ENCODE measurements around the gene ACTR8. TPM values are rescaled to one million over a fixed set of nuclear protein-coding genes. Genes with fewer than 3 reads are reported as not detected.
A peak's percentile ranks its signal among the peaks of the same experiment; 100 is the strongest.

ACTR8 gene
- total RNA-seq, 6 donors from 2014 or later: 16.2 to 29.7 (median 20.4) TPM

DNA sequence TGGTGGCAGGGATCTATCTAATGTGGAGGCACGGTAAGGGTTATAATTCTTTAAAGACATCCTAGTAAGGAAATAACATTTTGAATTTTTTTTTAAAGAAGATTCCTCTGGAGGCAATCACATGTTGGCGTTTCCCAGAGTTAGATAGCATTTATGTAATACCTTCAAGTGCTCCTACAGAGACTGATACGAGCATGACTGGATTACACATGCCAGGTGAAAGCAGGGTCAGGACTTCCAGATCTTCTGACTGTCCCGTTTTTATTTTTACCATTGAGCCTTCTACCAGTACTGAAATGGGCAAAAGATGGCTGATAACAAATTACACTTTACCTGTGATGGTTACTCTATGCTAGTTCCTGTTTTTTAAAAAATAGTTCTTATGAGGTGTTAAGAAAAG lies 21.8 kb downstream of the ACTR8 start:
- Histone ChIP-seq H3K9me3 (no peaks in the 10 kb centered on the region), H3K4me1 (no peaks in the 10 kb centered on the region), H3K27ac (no peak overlapping the region), H3K27me3 (no peaks in the 10 kb centered on the region), H3K36me3 (peaks cover 6 to 49% (median 20%) of the 10 kb centered on the region in 4 donors), H3K4me3 (no peak overlapping the region)
- ATAC-seq (ENCODE audit: low FRiP score in 2 of 2) (no peak), DNase-seq (no peak)
- 69 to 88% methylated on average over 4 of the region's 4 CpGs for WGBS, 2 donors
- no peak for TF ChIP-seq POLR2A (IDR thresholded peaks at IDR 0.05)
- no peak for TF ChIP-seq POLR2AphosphoS5 (IDR thresholded peaks at IDR 0.05)
- TF ChIP-seq, protein P1, sequence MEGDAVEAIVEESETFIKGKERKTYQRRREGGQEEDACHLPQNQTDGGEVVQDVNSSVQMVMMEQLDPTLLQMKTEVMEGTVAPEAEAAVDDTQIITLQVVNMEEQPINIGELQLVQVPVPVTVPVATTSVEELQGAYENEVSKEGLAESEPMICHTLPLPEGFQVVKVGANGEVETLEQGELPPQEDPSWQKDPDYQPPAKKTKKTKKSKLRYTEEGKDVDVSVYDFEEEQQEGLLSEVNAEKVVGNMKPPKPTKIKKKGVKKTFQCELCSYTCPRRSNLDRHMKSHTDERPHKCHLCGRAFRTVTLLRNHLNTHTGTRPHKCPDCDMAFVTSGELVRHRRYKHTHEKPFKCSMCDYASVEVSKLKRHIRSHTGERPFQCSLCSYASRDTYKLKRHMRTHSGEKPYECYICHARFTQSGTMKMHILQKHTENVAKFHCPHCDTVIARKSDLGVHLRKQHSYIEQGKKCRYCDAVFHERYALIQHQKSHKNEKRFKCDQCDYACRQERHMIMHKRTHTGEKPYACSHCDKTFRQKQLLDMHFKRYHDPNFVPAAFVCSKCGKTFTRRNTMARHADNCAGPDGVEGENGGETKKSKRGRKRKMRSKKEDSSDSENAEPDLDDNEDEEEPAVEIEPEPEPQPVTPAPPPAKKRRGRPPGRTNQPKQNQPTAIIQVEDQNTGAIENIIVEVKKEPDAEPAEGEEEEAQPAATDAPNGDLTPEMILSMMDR (IDR thresholded peaks at IDR 0.05): no peak
- no peak for TF ChIP-seq EP300 (IDR thresholded peaks at IDR 0.05)

DNA sequence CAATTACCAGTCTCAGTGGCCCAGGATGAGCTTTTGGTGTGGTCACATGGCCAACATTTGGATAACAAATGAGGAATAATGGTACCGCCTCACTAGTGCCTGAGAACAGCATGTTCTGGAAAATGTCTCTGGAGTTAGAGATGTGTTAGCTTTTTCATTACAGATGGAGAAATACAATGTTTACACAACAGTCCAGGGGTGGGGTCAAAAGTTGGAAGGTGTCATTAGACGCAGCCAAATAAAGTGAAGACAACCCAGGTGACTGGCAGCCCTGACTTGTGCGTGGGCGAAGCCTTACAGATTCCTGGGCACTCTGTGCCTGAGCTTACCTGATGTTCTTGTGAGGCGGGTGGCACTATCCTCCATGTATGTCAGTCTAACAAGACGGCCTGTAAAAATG lies 22.8 kb downstream of the ACTR8 start:
- TF ChIP-seq POLR2AphosphoS5 (IDR thresholded peaks at IDR 0.05) (no peak), EP300 (IDR thresholded peaks at IDR 0.05) (no peak), POLR2A (IDR thresholded peaks at IDR 0.05) (no peak)
- TF ChIP-seq, protein P1 (IDR thresholded peaks at IDR 0.05): no peak
- H3K27ac ChIP-seq: no peak overlapping the region
- WGBS, 2 donors: 91 to 97% methylated on average over 6 of the region's 6 CpGs
- no peaks in the 10 kb centered on the region for H3K9me3 ChIP-seq
- no peaks in the 10 kb centered on the region for H3K27me3 ChIP-seq
- H3K36me3 ChIP-seq: peaks cover 0 to 39% (median 12%) of the 10 kb centered on the region in 4 donors
- H3K4me3 ChIP-seq: no peak overlapping the region
- no peaks in the 10 kb centered on the region for H3K4me1 ChIP-seq
- ATAC-seq (ENCODE audit: low FRiP score in 2 of 2) (no peak), DNase-seq (no peak)

DNA sequence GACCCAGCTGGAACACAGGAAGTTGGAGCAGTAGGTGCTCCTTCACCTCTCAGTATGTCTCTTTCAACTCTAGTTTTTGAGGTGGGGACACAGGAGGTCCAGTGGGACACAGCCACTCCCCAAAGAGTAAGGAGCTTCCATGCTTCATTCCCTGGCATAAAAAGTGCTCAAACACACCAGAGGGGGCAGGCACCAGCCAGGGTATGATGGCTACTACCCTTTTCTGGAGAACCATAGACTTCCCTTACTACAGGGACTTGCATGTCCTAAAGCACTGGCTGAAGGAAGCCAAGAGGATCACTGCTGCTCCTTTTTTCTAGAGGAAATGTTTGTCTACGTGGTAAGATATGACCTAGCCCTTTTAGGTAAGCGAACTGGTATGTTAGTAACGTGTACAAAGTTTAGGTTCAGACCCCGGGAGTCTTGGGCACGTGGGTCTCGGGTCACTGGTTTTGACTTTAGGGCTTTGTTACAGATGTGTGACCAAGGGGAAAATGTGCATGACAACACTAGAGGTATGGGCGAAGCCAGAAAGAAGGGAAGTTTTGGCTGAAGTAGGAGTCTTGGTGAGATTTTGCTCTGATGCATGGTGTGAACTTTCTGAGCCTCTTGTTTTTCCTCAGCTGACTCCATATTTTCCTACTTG lies 23.7 kb downstream of the ACTR8 start:
- Histone ChIP-seq H3K4me3 (no peak overlapping the region), H3K27ac (no peak overlapping the region), H3K27me3 (no peaks in the 10 kb centered on the region), H3K36me3 (peaks cover 0 to 29% (median 9%) of the 10 kb centered on the region in 4 donors), H3K9me3 (no peaks in the 10 kb centered on the region), H3K4me1 (no peaks in the 10 kb centered on the region)
- no peak for ATAC-seq (ENCODE audit: low FRiP score in 2 of 2)
- TF ChIP-seq POLR2AphosphoS5 (IDR thresholded peaks at IDR 0.05) (no peak), EP300 (IDR thresholded peaks at IDR 0.05) (no peak), POLR2A (IDR thresholded peaks at IDR 0.05) (no peak)
- TF ChIP-seq, protein P1 (IDR thresholded peaks at IDR 0.05): no peak
- 91 to 95% methylated on average over 7 of the region's 7 CpGs for WGBS, 2 donors
- DNase-seq: no peak

DNA sequence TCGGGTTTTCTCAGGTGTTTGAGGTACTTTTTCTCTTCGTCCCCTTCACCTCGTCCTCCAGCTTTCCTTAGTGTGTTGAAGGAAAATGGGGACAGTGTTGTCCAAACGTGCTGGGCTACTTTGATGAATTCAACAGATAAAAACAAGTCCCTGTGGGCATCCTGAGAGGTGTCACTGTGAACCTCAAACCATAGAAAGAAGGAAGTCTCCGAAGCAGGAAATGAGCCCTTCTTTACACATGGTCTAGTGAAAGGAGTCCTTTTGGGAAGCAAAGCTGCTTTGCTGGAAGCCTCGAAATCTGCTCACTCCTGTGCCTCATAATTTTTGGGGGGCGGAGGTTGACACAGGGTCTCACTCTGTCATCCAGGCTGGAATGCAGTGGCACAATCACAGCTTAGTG lies 25.0 kb downstream of the ACTR8 start:
- H3K4me3 ChIP-seq: no peak overlapping the region
- WGBS, 2 donors: 70 to 80% methylated on average over 6 to 7 of the region's 7 CpGs
- H3K27ac ChIP-seq: no peak overlapping the region
- TF ChIP-seq, protein P1 (IDR thresholded peaks at IDR 0.05): no peak
- TF ChIP-seq POLR2AphosphoS5 (IDR thresholded peaks at IDR 0.05) (no peak), POLR2A (IDR thresholded peaks at IDR 0.05) (no peak), EP300 (IDR thresholded peaks at IDR 0.05) (no peak)
- no peak for DNase-seq
- no peaks in the 10 kb centered on the region for H3K27me3 ChIP-seq
- H3K9me3 ChIP-seq: no peaks in the 10 kb centered on the region
- H3K36me3 ChIP-seq: peaks cover 0 to 17% (median 6%) of the 10 kb centered on the region in 4 donors
- ATAC-seq (ENCODE audit: low FRiP score in 2 of 2): no peak
- no peaks in the 10 kb centered on the region for H3K4me1 ChIP-seq

DNA sequence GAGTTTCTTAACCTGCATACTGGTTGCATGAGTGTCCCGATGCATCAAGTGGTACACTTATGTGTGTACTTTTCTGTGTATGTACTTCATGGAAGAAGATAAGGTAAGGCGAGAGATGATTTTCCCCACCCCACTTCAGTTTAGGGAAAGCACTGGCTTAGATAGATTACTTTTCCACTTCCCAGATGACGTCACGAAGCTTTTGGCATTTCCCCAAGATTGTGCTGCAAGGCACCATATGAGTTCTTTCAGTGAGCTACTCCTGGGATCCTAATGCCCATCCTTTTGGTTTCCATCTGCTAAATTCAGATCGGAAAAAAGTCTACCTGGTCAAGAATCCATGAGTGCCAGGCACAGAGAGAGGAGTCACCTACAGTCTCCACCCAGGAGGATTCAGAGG lies 31.1 kb downstream of the ACTR8 start:
- Histone ChIP-seq H3K36me3 (no peaks in the 10 kb centered on the region), H3K27ac (no peak overlapping the region), H3K4me3 (no peak overlapping the region), H3K9me3 (no peaks in the 10 kb centered on the region), H3K27me3 (peaks cover 0 to 2% (median 0%) of the 10 kb centered on the region in 4 donors), H3K4me1 (peaks cover 5 to 11% (median 9%) of the 10 kb centered on the region in 4 donors)
- WGBS, 2 donors: 43 to 49% methylated on average over 5 of the region's 5 CpGs
- DNase-seq (peak in 1 of 2 donors; percentile 33), ATAC-seq (ENCODE audit: low FRiP score in 2 of 2) (no peak)
- no peak for TF ChIP-seq POLR2AphosphoS5 (IDR thresholded peaks at IDR 0.05)
- no peak for TF ChIP-seq EP300 (IDR thresholded peaks at IDR 0.05)
- TF ChIP-seq POLR2A (IDR thresholded peaks at IDR 0.05): no peak
- TF ChIP-seq, protein P1 (IDR thresholded peaks at IDR 0.05): no peak

All from upper lobe of left lung (tissue), 6 donors.